Stimulated activated CD4-positive, alpha-beta T cell treated with anti-CD3 and anti-CD28 coated beads, Interleukin-1b, Interleukin-23, amount 100 ng/mL, for 4 hours (primary cell): Measurements from ENCODE around the gene TSPO.

Experiments used
- DNase-seq, 2 donors: peaks; one replicate each; pipeline ENCODE4 v3.0.0-alpha.2; 2020; ENCODE audit warnings: low read depth in 2 of 2

The TSPO gene

GRCh38 chr22:43201486-43202219 is 50.3 kb downstream of the TSPO start:
- no peak for DNase-seq

GRCh38 chr22:43202326-43202725 is 51.0 kb downstream of the TSPO start:
- DNase-seq, result no peak

- DNase-seq, result no peak
Observed at GRCh38 chr22:43202756-43203410, 51.5 kb downstream of the TSPO start.

- no peak for DNase-seq
Observed at GRCh38 chr22:43203471-43203981, 52.2 kb downstream of the TSPO start.

- no peak for DNase-seq
Observed at GRCh38 chr22:43205261-43205691, 53.9 kb downstream of the TSPO start.

GRCh38 chr22:43205748-43206508 is 54.6 kb downstream of the TSPO start:
- no peak for DNase-seq

GRCh38 chr22:43206509-43207161 is 55.3 kb downstream of the TSPO start:
- no peak for DNase-seq

- DNase-seq, result no peak
Observed at GRCh38 chr22:43207386-43207785, 56.0 kb downstream of the TSPO start.

GRCh38 chr22:43207849-43208702 is 56.7 kb downstream of the TSPO start:
- DNase-seq, result no peak

- DNase-seq, result no peak
Observed at GRCh38 chr22:43208703-43209522, 57.6 kb downstream of the TSPO start.

- no peak for DNase-seq
Observed at GRCh38 chr22:43209523-43209890, 58.1 kb downstream of the TSPO start.

- DNase-seq, result no peak
Observed at GRCh38 chr22:43209971-43210370, 58.6 kb downstream of the TSPO start.

GRCh38 chr22:43210631-43211515 is 59.5 kb downstream of the TSPO start:
- no peak for DNase-seq

- no peak for DNase-seq
Observed at GRCh38 chr22:43211941-43212433, 60.6 kb downstream of the TSPO start.

- DNase-seq, result no peak
Observed at GRCh38 chr22:43212434-43212952, 61.1 kb downstream of the TSPO start.
